A673 (cell line): ENCODE measurements around the gene PHYHD1.

Experiments
- CTCF ChIP-seq: fragments of 300-800, 200-600 bp; sonication (generic); conservative IDR thresholded peaks from 2 replicates; pipeline ENCODE4 v1.5.1; 2017; ENCODE audit warnings: low read depth, mild to moderate bottlenecking, antibody characterized with exemption, low read length, moderate library complexity, mixed read lengths
- EZH2 ChIP-seq: fragments of 200-600 bp; sonication (generic); IDR thresholded peaks from 2 replicates; pipeline ENCODE4 v1.6.1; 2017; ENCODE audit warnings: borderline replicate concordance, low read depth, mild to moderate bottlenecking, mixed read lengths, antibody characterized with exemption, low read length; ENCODE audit not compliant: poor library complexity, severe bottlenecking

- TF ChIP-seq CTCF, result no peak
- no peak for TF ChIP-seq EZH2
Measured at GRCh38 chr9:128910906-128911305, 9.9 kb upstream of the PHYHD1 start.
